Endothelial cell (in vitro differentiated cells): ENCODE results near the gene ZNF846. TPM values are rescaled to one million over a fixed set of nuclear protein-coding genes. Genes with fewer than 3 reads are reported as not detected.
"Not testable (repeated sequence)": the region's sequence is repeated elsewhere in the genome, so short reads cannot be mapped to it uniquely, and the experiment has no call there.

Experiments used
- DNase-seq: peaks from one replicate; pipeline ENCODE4 v3.0.0; 2021; ENCODE audit warnings: low spot score
- H3K27ac Mint-ChIP-seq: one replicate; pipeline ENCODE4 v1.8.0; 2021; ENCODE audit warnings: mixed read lengths, inconsistent platforms; ENCODE audit not compliant: unreplicated experiment
- H3K27me3 Mint-ChIP-seq: one replicate; pipeline ENCODE4 v1.8.0; 2021; ENCODE audit warnings: mild to moderate bottlenecking, moderate library complexity, mixed read lengths, inconsistent platforms; ENCODE audit not compliant: unreplicated experiment
- H3K36me3 Mint-ChIP-seq: one replicate; pipeline ENCODE4 v1.8.0; 2021; ENCODE audit warnings: mild to moderate bottlenecking, low read depth, mixed read lengths, inconsistent platforms; ENCODE audit not compliant: unreplicated experiment
- H3K4me1 Mint-ChIP-seq: one replicate; pipeline ENCODE4 v1.8.0; 2021; ENCODE audit warnings: mild to moderate bottlenecking, mixed read lengths, inconsistent platforms; ENCODE audit not compliant: unreplicated experiment
- H3K4me3 Mint-ChIP-seq: one replicate; pipeline ENCODE4 v1.8.0; 2021; ENCODE audit warnings: mild to moderate bottlenecking, mixed read lengths, inconsistent platforms; ENCODE audit not compliant: unreplicated experiment
- H3K9me3 Mint-ChIP-seq: one replicate; pipeline ENCODE4 v1.8.0; 2021; ENCODE audit warnings: mixed read lengths, inconsistent platforms; ENCODE audit not compliant: unreplicated experiment
- total RNA-seq: library from RNA; stranded (reverse); fragmentation: NEBNext Ultra II Directional; extraction: Animal tissue kit (Norgen Biotek cat#: 25700); gene quantifications from one replicate; pipeline ENCODE4 v1.2.1, GENCODE V29; 2021; ENCODE audit not compliant: unreplicated experiment
- TF ChIP-seq, protein P1 (sequence below): fragments of 200-600 bp; sonication (generic); IDR thresholded peaks from one replicate; pipeline ENCODE4 v1.5.0; 2021; ENCODE audit warnings: antibody characterized with exemption; ENCODE audit not compliant: unreplicated experiment

ZNF846 gene
- total RNA-seq, 1 donor from 2014 or later: 17.6 TPM

DNA sequence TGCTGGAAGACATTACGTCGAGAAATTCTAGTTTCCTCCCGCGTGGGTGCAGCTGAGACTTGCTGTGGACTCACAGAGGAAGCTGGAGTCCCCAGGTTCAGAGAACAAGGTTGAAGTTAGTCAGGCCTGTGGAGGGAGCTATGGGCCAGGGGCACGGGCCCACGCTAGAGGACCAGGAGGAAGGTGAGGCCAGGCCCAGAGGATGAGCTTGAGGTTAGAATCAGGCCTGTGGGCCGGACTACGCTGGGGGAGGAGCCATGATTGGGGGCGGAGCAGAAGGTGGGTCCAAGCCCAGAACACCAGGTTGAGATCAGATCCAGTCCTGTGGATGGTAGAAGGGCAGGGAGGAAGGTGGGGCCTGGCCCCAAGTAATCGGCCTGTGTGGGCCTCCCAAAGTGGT is 32.6 kb downstream of the ZNF846 start:
- H3K36me3 Mint-ChIP-seq: peaks cover 9% of the 10 kb centered on the region
- H3K4me1 Mint-ChIP-seq: no peaks in the 10 kb centered on the region
- no peak for DNase-seq
- H3K27me3 Mint-ChIP-seq: peaks cover 3% of the 10 kb centered on the region
- no peak overlapping the region for H3K27ac Mint-ChIP-seq
- TF ChIP-seq, protein P1, sequence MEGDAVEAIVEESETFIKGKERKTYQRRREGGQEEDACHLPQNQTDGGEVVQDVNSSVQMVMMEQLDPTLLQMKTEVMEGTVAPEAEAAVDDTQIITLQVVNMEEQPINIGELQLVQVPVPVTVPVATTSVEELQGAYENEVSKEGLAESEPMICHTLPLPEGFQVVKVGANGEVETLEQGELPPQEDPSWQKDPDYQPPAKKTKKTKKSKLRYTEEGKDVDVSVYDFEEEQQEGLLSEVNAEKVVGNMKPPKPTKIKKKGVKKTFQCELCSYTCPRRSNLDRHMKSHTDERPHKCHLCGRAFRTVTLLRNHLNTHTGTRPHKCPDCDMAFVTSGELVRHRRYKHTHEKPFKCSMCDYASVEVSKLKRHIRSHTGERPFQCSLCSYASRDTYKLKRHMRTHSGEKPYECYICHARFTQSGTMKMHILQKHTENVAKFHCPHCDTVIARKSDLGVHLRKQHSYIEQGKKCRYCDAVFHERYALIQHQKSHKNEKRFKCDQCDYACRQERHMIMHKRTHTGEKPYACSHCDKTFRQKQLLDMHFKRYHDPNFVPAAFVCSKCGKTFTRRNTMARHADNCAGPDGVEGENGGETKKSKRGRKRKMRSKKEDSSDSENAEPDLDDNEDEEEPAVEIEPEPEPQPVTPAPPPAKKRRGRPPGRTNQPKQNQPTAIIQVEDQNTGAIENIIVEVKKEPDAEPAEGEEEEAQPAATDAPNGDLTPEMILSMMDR: no peak
- no peak overlapping the region for H3K4me3 Mint-ChIP-seq
- peaks cover 5% of the 10 kb centered on the region for H3K9me3 Mint-ChIP-seq

DNA sequence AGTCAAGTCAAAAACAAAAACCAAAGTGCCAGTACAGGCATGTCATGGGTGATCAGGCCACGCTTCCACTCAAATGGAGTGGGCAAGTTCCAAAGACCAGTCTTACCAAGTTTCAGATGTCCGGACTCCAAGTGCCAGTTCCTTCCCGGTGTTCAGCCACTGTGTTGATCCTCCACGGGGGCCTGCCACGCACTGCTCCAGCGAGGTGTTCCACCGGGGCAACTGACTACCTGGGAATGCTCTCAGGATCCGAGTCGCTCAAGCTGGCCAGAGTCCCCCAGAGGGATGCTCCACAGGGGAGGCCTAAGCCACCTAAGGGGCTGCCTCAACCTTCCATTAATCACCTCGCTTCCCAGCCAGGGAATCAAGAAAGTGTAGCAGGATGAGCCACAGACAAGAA is 38.5 kb downstream of the ZNF846 start:
- H3K9me3 Mint-ChIP-seq, DNase-seq, H3K4me1 Mint-ChIP-seq, H3K27me3 Mint-ChIP-seq, H3K27ac Mint-ChIP-seq, H3K36me3 Mint-ChIP-seq, H3K4me3 Mint-ChIP-seq: not testable (repeated sequence)

DNA sequence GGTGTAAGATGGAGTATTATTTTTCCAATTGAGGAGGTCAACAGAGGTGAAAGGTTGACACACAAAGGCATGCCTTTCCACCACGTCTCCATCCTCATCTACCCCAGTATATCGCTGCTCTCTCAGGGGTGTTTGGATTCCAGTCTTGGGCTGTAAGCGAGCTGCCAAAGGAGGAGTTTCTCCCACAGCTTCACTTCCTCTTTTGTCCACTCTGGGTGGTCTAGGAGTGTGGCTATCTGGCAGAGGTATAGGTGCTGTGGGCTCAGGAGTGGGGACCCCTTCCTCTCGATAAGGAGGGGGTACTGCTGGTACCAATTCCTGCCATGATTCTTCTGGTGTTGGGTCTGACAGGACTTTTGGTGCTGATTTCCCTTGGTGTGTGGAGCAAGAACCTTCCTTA is 39.4 kb downstream of the ZNF846 start:
- Mint-ChIP-seq H3K27me3 (peaks cover 4% of the 10 kb centered on the region), H3K36me3 (peaks cover 6% of the 10 kb centered on the region), H3K4me1 (no peaks in the 10 kb centered on the region), H3K4me3 (no peak overlapping the region), H3K9me3 (peaks cover 6% of the 10 kb centered on the region), H3K27ac (no peak overlapping the region)
- no peak for DNase-seq
- TF ChIP-seq, protein P1: no peak

DNA sequence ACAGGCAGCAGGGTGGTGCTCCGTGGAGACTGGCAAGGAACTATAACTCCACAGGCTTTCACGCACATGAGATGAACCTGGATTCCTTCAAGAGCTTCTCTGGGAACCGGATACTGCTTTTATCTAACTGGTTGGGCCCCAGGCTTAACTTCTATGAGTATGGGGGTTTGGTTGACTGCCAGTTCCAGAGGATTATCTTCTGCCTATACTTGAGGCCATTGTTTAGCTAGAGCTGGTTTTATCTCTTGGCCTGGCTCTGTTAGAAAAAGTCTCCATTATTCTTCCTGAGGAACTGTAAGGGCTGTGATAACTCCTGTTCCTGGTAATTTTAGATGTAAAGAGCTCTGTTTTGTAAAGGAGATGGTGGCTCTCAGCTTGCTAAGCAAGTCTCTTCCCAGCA is 40.9 kb downstream of the ZNF846 start:
- TF ChIP-seq, protein P1: no peak
- DNase-seq: no peak
- Mint-ChIP-seq H3K4me1 (peaks cover 4% of the 10 kb centered on the region), H3K27me3 (peaks cover 4% of the 10 kb centered on the region), H3K9me3 (peaks cover 6% of the 10 kb centered on the region), H3K36me3 (peaks cover 5% of the 10 kb centered on the region), H3K4me3 (no peak overlapping the region), H3K27ac (no peak overlapping the region)

DNA sequence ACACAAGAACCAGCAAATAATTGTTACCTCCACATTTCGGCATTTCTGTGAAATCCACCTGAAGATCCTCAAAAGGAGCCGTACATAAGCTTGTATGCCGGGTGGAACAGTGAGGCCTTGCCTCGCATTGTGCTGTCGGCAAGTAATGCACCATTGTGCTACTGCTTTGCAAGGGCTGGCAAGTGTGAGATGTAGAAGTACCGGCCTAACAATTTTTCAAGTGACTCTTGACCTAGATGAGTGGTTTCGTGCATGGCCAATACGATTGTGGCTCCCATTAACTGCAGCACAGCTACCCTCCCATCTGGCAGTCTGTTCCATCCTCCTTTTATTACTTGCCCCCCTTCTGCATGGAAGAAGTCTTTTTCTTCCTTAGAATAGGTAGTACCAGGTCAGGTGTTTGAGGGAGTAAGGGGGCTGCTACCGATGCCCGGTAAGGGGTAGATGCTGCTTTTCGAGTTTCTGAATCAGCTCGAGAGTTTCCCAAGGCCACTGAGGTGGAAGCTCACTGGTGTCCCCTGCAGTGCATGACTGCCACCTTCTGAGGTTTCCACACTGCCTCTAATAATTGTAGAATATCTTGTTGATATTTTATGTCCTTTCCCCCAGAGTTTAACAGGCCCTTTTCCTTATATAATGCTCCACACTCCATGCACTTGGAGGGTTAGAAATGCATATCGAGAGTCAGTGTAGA is 42.9 kb downstream of the ZNF846 start:
- not testable (repeated sequence) for H3K27ac Mint-ChIP-seq

DNA sequence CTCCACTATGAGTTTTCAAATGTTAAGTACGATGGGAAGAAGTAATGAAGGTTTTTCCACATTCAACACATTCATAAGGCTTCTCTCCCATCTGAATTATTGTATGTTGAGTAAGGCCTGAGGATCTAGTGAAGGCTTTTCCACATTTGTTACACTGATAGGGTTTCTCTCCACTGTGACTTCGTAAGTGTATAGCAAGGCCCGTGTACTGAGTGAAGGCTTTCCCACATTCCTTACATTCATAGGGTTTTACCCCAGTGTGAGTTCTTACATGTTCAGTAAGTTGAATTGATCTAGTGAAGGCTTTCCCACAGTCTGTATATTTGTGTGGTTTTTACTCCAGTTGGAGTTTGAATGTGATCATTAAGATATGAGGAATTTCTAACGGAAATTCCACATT is 44.4 kb downstream of the ZNF846 start:
- Mint-ChIP-seq H3K9me3 (no peaks in the 10 kb centered on the region), H3K4me3 (no peak overlapping the region), H3K27me3 (peaks cover 4% of the 10 kb centered on the region), H3K27ac (no peak overlapping the region), H3K4me1 (peaks cover 15% of the 10 kb centered on the region), H3K36me3 (peaks cover 5% of the 10 kb centered on the region)
- DNase-seq: no peak
- TF ChIP-seq, protein P1: no peak

More for the DNA sequence above, 42.9 kb downstream of the ZNF846 start:
- H3K9me3 Mint-ChIP-seq, DNase-seq, H3K4me3 Mint-ChIP-seq, H3K36me3 Mint-ChIP-seq, H3K27me3 Mint-ChIP-seq: not testable (repeated sequence)
- H3K4me1 Mint-ChIP-seq: peaks cover 15% of the 10 kb centered on the region
